Astrocyte (in vitro differentiated cells and primary cell): ENCODE results near the gene ZNF343. TPM values are rescaled to one million over a fixed set of nuclear protein-coding genes. Genes with fewer than 3 reads are reported as not detected.

Source experiments
- DNase-seq: peaks from one replicate; pipeline ENCODE4 v3.0.0-alpha.2; 2010; ENCODE audit warnings: low read depth
- FAIRE-seq: peaks from 2 replicates; lab custom pipeline; 2011; peaks lifted over from hg19 to GRCh38; lab: Jason Lieb, UNC
- H2AFZ ChIP-seq: 2 replicates; pipeline ENCODE4 v1.6.0; 2012; ENCODE audit warnings: low read depth, low read length, inconsistent platforms
- H3K27ac ChIP-seq: 2 replicates; pipeline ENCODE4 v1.5.1; 2011; ENCODE audit warnings: low read depth, low read length, inconsistent platforms
- H3K27me3 ChIP-seq: 2 replicates; pipeline ENCODE4 v1.6.0; 2011; ENCODE audit warnings: low read length, inconsistent platforms; ENCODE audit not compliant: insufficient read depth
- H3K36me3 ChIP-seq: 2 replicates; pipeline ENCODE4 v1.5.1; 2011; ENCODE audit warnings: low read length, inconsistent platforms; ENCODE audit not compliant: insufficient read depth
- H3K4me1 ChIP-seq: 2 replicates; pipeline ENCODE4 v1.5.1; 2011; ENCODE audit warnings: low read length, inconsistent platforms; ENCODE audit not compliant: insufficient read depth
- H3K4me2 ChIP-seq: 2 replicates; pipeline ENCODE4 v1.6.0; 2012; ENCODE audit warnings: low read length, inconsistent platforms
- H3K4me3 ChIP-seq: 2 replicates; pipeline ENCODE4 v1.5.1; 2011; ENCODE audit warnings: low read depth, mild to moderate bottlenecking, low read length, inconsistent platforms; ENCODE audit not compliant: insufficient read depth
- H3K79me2 ChIP-seq: 2 replicates; pipeline ENCODE4 v1.6.0; 2012; ENCODE audit warnings: mild to moderate bottlenecking, low read length, inconsistent platforms; ENCODE audit not compliant: insufficient read depth
- H3K9ac ChIP-seq: 2 replicates; pipeline ENCODE4 v1.6.0; 2012; ENCODE audit warnings: mild to moderate bottlenecking, low read length, inconsistent platforms
- H3K9me3 ChIP-seq: 2 replicates; pipeline ENCODE4 v1.5.1; 2012; ENCODE audit warnings: low read depth, mild to moderate bottlenecking, low read length, inconsistent platforms; ENCODE audit not compliant: insufficient read depth
- H4K20me1 ChIP-seq: 2 replicates; pipeline ENCODE4 v1.6.0; 2012; ENCODE audit warnings: low read length, inconsistent platforms; ENCODE audit not compliant: insufficient read depth
- H3K27ac Mint-ChIP-seq: one replicate; pipeline ENCODE4 v1.8.0; 2021; ENCODE audit warnings: mild to moderate bottlenecking, mixed read lengths; ENCODE audit not compliant: unreplicated experiment
- H3K27me3 Mint-ChIP-seq: one replicate; pipeline ENCODE4 v1.8.0; 2021; ENCODE audit warnings: low read depth, mixed read lengths; ENCODE audit not compliant: unreplicated experiment
- H3K36me3 Mint-ChIP-seq: one replicate; pipeline ENCODE4 v1.8.0; 2021; ENCODE audit warnings: low read depth, mixed read lengths; ENCODE audit not compliant: unreplicated experiment
- H3K4me1 Mint-ChIP-seq: one replicate; pipeline ENCODE4 v1.8.0; 2021; ENCODE audit warnings: low read depth, mixed read lengths; ENCODE audit not compliant: unreplicated experiment
- H3K4me3 Mint-ChIP-seq: one replicate; pipeline ENCODE4 v1.8.0; 2021; ENCODE audit warnings: mild to moderate bottlenecking, moderate library complexity, mixed read lengths; ENCODE audit not compliant: unreplicated experiment
- H3K9me3 Mint-ChIP-seq: one replicate; pipeline ENCODE4 v1.8.0; 2021; ENCODE audit warnings: mild to moderate bottlenecking, mixed read lengths; ENCODE audit not compliant: unreplicated experiment
- CTCF ChIP-seq: IDR thresholded peaks from 2 replicates; pipeline ENCODE4 v1.5.1; 2011; ENCODE audit warnings: low read depth, mild to moderate bottlenecking, inconsistent platforms, low read length, moderate library complexity; ENCODE audit not compliant: insufficient read depth
- EZH2 ChIP-seq: IDR thresholded peaks from 2 replicates; pipeline ENCODE4 v1.6.1; 2012; ENCODE audit warnings: mild to moderate bottlenecking, low read length, inconsistent platforms; ENCODE audit not compliant: insufficient read depth
- total RNA-seq: library from RNA; stranded (reverse); gene quantifications from 2 replicates; pipeline ENCODE4 v1.2.1, GENCODE V29; 2021

Gene ZNF343
- total RNA-seq, 1 donor from 2014 or later: 9.6 TPM

- Histone ChIP-seq H3K9ac (no peak overlapping the region), H2AFZ (no peak overlapping the region), H3K36me3 (no peaks in the 10 kb centered on the region), H3K27me3 (peaks cover 26% of the 10 kb centered on the region), H3K79me2 (no peaks in the 10 kb centered on the region), H3K4me2 (no peak overlapping the region), H3K4me1 (no peaks in the 10 kb centered on the region), H3K4me3 (no peak overlapping the region), H3K27ac (no peak overlapping the region), H3K9me3 (no peaks in the 10 kb centered on the region), H4K20me1 (no peaks in the 10 kb centered on the region)
- H3K27ac Mint-ChIP-seq: no peak overlapping the region
- no peaks in the 10 kb centered on the region for H3K36me3 Mint-ChIP-seq
- no peaks in the 10 kb centered on the region for H3K4me1 Mint-ChIP-seq
- H3K27me3 Mint-ChIP-seq: peaks cover 17% of the 10 kb centered on the region
- H3K9me3 Mint-ChIP-seq: no peaks in the 10 kb centered on the region
- TF ChIP-seq CTCF (no peak), EZH2 (no peak)
- no peak for FAIRE-seq
- no peak for DNase-seq
- no peak overlapping the region for H3K4me3 Mint-ChIP-seq
Observed at GRCh38 chr20:2541940-2542339, 33.2 kb upstream of the ZNF343 start.

- Histone ChIP-seq H3K9me3 (no peaks in the 10 kb centered on the region), H3K4me3 (no peak overlapping the region), H3K27ac (no peak overlapping the region), H3K79me2 (no peaks in the 10 kb centered on the region), H3K36me3 (no peaks in the 10 kb centered on the region), H3K9ac (no peak overlapping the region), H4K20me1 (no peaks in the 10 kb centered on the region), H2AFZ (no peak overlapping the region), H3K4me1 (no peaks in the 10 kb centered on the region), H3K27me3 (peaks cover 23% of the 10 kb centered on the region), H3K4me2 (no peak overlapping the region)
- TF ChIP-seq CTCF (no peak), EZH2 (no peak)
- Mint-ChIP-seq H3K4me1 (no peaks in the 10 kb centered on the region), H3K27ac (no peak overlapping the region), H3K4me3 (no peak overlapping the region), H3K36me3 (no peaks in the 10 kb centered on the region), H3K9me3 (no peaks in the 10 kb centered on the region), H3K27me3 (peaks cover 25% of the 10 kb centered on the region)
- FAIRE-seq (no peak), DNase-seq (no peak)
Observed at GRCh38 chr20:2538931-2539720, 30.4 kb upstream of the ZNF343 start.

- no peaks in the 10 kb centered on the region for H3K4me1 ChIP-seq
- no peaks in the 10 kb centered on the region for H4K20me1 ChIP-seq
- Mint-ChIP-seq H3K9me3 (no peaks in the 10 kb centered on the region), H3K27ac (no peak overlapping the region), H3K4me3 (no peak overlapping the region), H3K4me1 (no peaks in the 10 kb centered on the region), H3K36me3 (no peaks in the 10 kb centered on the region), H3K27me3 (peaks cover 33% of the 10 kb centered on the region)
- TF ChIP-seq EZH2: no peak
- TF ChIP-seq CTCF: no peak
- no peaks in the 10 kb centered on the region for H3K9me3 ChIP-seq
- H3K9ac ChIP-seq: no peak overlapping the region
- DNase-seq: no peak
- H2AFZ ChIP-seq: no peak overlapping the region
- H3K4me3 ChIP-seq: no peak overlapping the region
- no peaks in the 10 kb centered on the region for H3K36me3 ChIP-seq
- H3K79me2 ChIP-seq: no peaks in the 10 kb centered on the region
- no peak for FAIRE-seq
- peaks cover 28% of the 10 kb centered on the region for H3K27me3 ChIP-seq
- no peak overlapping the region for H3K4me2 ChIP-seq
- H3K27ac ChIP-seq: no peak overlapping the region
Observed at GRCh38 chr20:2538356-2538755, 29.6 kb upstream of the ZNF343 start.
